Head of caudate nucleus (tissue), 42 donors: ENCODE data around the gene HSD17B1.
"Not testable (repeated sequence)": the region's sequence is repeated elsewhere in the genome, so short reads cannot be mapped to it uniquely, and the experiment has no call there.

Source experiments
- DNase-seq, 42 donors: peaks; one replicate each; pipeline versions ENCODE4 v3.0.0 to v3.0.0-alpha.2; 2020 to 2021; ENCODE audit warnings: mixed read lengths in 7 of 42
- intact Hi-C: fragments of 100-400 bp; cut with DNase I; formaldehyde crosslinking; loops from one replicate; pipeline ENCODE4 v1.15.0; 2022

Gene HSD17B1

GRCh38 chr17:42552736-42553135 lies at the start of gene HSD17B1:
HSD17B1 (plus strand) TSS chr17:42552923; CDS start chr17:42552934, 11 bp downstream.
- intact Hi-C loops, DNase-seq: not testable (repeated sequence)

GRCh38 chr17:42502926-42503325 lies 49.8 kb upstream of the HSD17B1 start:
- intact Hi-C loops, result no loop called here
- DNase-seq, result no peak

- intact Hi-C loops, result no loop called here
Measured at GRCh38 chr17:42507671-42508070, 45.1 kb upstream of the HSD17B1 start.

GRCh38 chr17:42508426-42509165 lies 44.1 kb upstream of the HSD17B1 start:
- intact Hi-C loops, result no loop called here
- DNase-seq, result peak in 1 of 42 donors; percentile 22

More at GRCh38 chr17:42507671-42508070, 45.1 kb upstream of the HSD17B1 start:
- no peak for DNase-seq

GRCh38 chr17:42509409-42509808 lies 43.3 kb upstream of the HSD17B1 start:
- intact Hi-C loops, result no loop called here
- peak in 1 of 42 donors; percentile 21 for DNase-seq

GRCh38 chr17:42509841-42510240 lies 42.9 kb upstream of the HSD17B1 start:
- peak in 1 of 42 donors; percentile 27 for DNase-seq
- intact Hi-C loops, result loop anchor here (10.0 kb wide), 2 partner anchors 85 to 195 kb away; partner anchors contain the start of gene CAVIN1

GRCh38 chr17:42512246-42512645 lies 40.5 kb upstream of the HSD17B1 start:
- DNase-seq, result no peak
- intact Hi-C loops, result loop anchor here (10.0 kb wide), 2 partner anchors 87 to 197 kb away; partner anchors contain the start of gene CAVIN1

GRCh38 chr17:42512733-42513251 lies 39.9 kb upstream of the HSD17B1 start:
- DNase-seq, result peak in 1 of 42 donors; percentile 27
- intact Hi-C loops, result loop anchor here (10.0 kb wide), 2 partner anchors 88 to 198 kb away; partner anchors contain the start of gene CAVIN1

- intact Hi-C loops, result loop anchor here (10.0 kb wide), 2 partner anchors 89 to 199 kb away; partner anchors contain the start of gene CAVIN1
- DNase-seq, result no peak
Measured at GRCh38 chr17:42513686-42514085, 39.0 kb upstream of the HSD17B1 start.

- DNase-seq, result peak in 1 of 42 donors; percentile 20
Measured at GRCh38 chr17:42514279-42514678, 38.4 kb upstream of the HSD17B1 start.

GRCh38 chr17:42514867-42515266 lies 37.9 kb upstream of the HSD17B1 start:
- intact Hi-C loops, result loop anchor here (10.0 kb wide), 2 partner anchors 90 to 200 kb away; partner anchors contain the start of gene CAVIN1
- DNase-seq, result peak in 1 of 42 donors; percentile 13

More at GRCh38 chr17:42514279-42514678, 38.4 kb upstream of the HSD17B1 start:
- intact Hi-C loops, result loop anchor here (10.0 kb wide), 2 partner anchors 89 to 199 kb away; partner anchors contain the start of gene CAVIN1

GRCh38 chr17:42517516-42517915 lies 35.2 kb upstream of the HSD17B1 start:
- peak; percentile 55 to 92 (median 83) for DNase-seq
- intact Hi-C loops, result loop anchor here (10.0 kb wide), 2 partner anchors 93 to 203 kb away; partner anchors contain the start of gene CAVIN1

- intact Hi-C loops, result loop anchor here (10.0 kb wide), 2 partner anchors 93 to 203 kb away; partner anchors contain the start of gene CAVIN1
Measured at GRCh38 chr17:42518046-42518754, 34.5 kb upstream of the HSD17B1 start.

GRCh38 chr17:42518755-42519545 lies 33.8 kb upstream of the HSD17B1 start:
- DNase-seq, result no peak
- intact Hi-C loops, result loop anchor here (10.0 kb wide), 2 partner anchors 94 to 204 kb away; partner anchors contain the start of gene CAVIN1

More at GRCh38 chr17:42518046-42518754, 34.5 kb upstream of the HSD17B1 start:
- peak in 20 of 42 donors; percentile 19 to 82 (median 44) for DNase-seq

GRCh38 chr17:42519546-42520491 lies 32.9 kb upstream of the HSD17B1 start:
- intact Hi-C loops, result loop anchor here (10.0 kb wide), 2 partner anchors 95 to 205 kb away; partner anchors contain the start of gene CAVIN1
- peak in 41 of 42 donors; percentile 36 to 91 (median 72) for DNase-seq

GRCh38 chr17:42520540-42520951 lies 32.2 kb upstream of the HSD17B1 start:
- DNase-seq, result no peak
- intact Hi-C loops, result no loop called here

- DNase-seq, result no peak
- intact Hi-C loops, result no loop called here
Measured at GRCh38 chr17:42521036-42521435, 31.7 kb upstream of the HSD17B1 start.
